HG02981 (cell line): ENCODE measurements around the gene FAM170B.

Source experiments
- ATAC-seq: cut with Tn5 transposase; IDR thresholded peaks from one replicate; pipeline ENCODE4 v1.9.1; 2021; ENCODE audit warnings: mild to moderate bottlenecking, moderate library complexity; ENCODE audit not compliant: unreplicated experiment

FAM170B gene

DNA sequence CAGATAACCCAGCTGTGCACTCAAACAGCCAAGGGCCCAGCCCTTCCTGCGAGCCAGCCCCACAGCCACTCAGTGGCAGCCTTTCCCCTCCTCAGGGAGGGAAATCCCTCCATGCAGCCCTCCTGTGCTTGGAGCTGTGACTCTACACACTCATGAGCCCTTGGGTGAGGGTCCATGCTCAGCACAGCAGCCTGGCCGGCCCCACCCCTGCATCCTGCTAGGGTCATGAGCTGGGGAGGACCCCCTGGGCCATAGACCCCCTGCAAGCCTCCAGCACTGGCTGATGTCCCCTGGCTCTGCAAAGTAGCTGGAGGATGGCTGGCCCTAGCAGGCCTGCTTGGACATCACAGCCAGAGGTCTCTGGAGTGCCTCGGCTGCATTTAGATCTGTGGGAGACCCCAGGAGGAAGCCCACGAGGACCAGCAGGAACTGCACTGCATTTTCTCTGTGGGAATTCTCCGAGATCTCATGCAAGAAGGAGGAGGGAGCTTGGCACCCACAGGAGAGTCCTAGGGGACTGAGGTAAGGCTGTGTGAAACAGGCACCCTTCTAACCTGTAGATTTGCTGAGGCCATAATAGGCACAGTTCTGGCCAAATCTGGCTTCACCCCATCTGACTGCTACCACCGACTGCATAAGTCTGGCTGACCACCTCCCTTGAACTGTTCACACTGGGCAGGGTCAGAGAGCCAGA is 37.0 kb upstream of the FAM170B start:
- ATAC-seq = no peak

DNA sequence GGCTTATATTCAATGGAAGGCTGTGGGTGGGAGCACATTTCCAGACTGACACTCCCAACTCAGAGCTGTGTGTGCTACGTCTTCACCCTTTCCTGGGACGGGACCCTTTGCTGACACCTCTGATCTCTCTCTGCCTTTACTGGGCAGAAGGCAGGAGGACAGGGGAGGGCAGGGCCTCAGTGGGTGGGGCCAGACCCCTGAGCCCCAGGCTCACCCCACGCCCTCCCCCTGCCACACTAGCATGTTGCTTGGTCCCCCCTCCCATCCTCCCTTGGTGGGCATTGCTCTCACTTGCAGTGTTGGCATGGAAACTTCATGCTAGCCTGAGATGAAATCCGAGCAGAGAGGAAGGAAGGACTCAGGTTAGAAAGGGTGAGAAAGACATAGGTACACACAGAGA is 36.0 kb upstream of the FAM170B start:
- no peak for ATAC-seq

DNA sequence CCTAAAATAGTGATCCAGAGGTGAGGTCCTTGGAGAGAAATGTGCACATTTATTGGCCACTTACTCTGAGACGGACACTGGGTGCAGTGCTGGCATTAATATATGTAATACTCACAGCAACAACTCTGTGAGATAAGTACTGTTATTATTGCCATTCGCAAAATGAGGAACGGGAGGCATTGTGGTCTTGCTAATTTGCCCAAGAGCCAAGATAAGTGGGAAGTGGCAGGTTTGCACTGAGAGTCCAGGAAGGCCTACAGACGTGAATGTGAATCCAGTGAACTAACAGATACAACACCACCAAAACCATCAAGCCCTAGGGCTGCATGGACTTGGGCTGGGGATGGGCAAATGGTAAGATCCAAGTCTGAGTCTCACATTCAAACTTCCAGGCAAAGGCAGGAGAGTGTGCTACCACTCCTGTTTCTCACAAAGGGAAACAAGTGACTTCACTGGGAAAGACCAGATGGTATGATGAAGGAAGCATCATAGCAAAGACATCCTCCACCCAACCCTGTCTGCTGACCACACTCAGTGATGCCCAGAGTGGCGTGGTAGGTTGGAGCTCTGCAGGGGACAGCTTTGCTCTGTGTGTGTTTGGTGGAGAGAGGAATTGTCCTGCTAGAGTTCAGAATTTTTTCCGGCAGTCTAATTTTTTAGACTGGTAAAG is 35.1 kb upstream of the FAM170B start:
- no peak for ATAC-seq

DNA sequence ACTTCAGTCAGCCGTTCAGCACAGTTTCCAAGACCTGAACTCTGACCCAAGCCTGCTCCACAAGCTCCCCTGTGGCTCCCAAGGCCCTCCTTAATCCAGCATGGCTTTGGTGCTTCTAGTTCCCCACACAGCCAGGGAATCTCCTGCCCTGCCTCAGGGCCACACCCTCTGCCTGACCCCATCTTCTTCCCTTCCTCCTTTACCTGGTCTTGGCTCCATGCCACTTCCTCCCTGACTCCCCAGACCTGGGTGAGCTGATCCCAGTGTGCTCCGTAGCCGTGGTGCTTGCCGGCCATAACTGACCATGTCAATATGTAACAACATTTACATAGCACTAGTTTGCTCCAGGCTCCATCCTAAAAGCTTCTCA is 34.3 kb upstream of the FAM170B start:
- no peak for ATAC-seq

DNA sequence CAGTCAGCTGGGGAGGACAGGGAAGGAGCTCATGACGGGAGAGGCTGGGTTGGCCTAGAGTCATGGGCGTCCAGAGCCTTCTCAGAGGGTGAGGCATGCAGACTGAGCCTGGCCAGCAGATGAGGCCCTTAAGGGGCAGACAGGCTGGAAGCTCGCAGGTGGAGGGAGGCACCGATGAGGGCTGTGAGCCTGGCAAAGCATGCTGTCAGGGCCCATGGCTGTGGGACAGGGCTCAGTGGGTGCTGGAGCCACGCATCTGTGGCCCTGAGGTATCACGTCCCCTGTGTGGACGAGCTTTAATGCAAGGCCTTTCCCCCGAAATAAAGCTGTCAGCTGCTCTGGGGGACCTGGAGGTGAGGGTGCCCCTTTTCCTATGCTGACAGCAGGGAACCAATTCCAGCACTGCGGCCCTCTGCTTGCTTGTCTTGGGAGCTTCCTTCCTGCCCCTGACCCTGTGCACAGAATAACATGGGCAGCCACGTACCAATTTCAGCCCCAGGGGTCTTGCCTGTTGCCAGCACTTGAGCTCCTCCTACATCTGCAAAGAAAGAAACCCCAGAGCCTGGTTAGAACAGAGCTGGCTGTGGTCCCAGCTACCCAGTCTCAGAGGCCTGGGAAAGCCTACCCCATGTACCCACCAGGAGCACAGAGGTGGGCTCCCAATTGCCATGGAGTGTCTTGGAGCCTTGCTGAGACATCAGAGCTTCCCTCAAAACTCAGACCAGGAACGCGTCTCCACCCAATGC is 33.8 kb upstream of the FAM170B start:
- ATAC-seq = no peak

DNA sequence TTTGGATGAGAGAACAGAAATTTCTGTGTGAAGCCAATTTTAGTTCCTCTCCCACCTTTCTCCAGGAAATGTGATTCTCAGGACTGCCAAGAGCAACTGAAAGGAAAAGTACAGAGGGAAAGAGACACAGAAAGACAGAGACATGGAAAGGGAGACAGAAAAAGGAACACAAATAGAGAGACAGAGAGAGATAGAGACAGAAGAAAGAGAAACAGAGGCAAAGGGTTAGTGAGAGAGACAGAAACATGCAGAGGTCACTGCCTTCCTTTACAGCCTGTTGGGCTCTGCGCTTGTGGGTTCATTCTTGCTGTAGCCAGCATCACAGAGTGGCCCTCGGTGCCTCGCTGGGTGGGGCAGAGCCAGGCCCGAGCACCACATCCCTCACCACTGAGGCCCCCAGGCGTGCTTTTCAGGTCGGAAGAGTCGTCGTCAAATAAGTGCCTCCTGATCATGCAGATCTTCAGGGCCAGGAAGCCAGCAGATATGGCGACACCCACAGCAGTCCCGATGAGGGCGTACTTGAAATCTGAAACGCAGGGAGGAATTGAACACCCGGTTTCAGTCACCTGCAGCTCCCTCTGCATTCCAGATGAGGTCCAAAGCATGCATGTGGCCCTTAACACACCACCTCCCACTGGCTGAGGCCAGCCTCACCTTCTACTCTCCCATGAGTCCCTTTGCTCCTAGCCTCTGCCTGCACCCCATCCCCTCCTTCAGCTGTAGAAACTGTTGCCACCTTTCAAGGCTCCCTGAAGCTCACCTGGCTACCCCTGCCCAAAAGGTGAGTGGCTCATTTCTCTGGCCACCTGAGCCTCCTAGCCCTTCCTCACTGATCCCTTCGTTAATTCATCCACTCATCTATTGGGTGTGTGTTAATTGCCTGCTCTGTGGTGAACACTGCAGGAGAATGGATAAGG is 32.9 kb upstream of the FAM170B start:
- ATAC-seq = no peak

DNA sequence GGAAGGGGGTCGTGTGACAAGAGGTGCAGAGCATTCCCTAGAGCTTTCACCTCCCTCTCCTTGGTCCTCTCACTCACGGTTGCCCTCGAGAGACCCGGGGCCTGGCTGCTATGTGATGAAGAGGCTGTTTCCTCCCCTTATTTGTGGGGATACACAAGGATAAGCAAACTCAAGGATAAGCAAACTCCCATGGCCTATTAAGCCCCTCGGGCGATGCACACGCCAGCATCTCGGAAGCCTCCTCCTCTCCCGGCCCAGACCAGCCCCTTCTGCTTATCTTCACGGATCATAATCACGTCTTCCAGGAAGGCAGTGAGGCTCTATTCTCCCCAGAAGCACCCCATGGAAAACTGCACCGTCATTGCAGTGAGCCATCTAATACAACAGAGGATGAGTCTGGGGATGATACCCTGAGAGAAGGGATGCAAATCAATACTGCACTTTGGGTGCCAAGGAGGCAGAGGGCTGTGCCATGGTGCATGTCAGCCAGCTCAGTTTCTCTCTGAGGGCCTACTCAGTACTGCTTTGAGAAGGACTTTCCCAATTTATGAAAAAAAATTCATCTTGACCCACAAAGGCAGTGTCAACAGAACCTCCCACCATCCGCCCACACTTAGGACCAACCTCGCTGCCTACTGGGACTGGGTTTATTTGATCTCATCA is 32.1 kb upstream of the FAM170B start:
- ATAC-seq = no peak

DNA sequence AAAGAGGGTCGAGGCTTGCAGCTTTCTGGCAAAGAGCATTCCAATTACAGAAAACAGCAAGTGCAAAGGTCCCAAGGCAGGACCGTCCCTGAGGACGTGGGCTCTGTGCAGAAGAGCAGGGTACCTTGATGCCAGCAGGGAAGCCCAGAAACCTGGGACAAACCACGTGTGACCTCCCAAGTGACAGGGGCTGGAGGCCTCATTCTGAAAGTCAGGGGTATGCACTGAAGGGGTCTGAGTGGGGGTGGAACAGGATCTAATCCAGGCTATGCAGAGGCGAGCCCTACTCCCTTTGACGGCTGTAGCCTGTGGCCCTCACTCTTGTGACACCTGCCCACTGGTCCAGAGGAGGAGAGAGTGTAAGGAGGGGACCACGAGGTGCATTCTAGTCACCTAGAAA is 31.4 kb upstream of the FAM170B start:
- ATAC-seq = no peak

DNA sequence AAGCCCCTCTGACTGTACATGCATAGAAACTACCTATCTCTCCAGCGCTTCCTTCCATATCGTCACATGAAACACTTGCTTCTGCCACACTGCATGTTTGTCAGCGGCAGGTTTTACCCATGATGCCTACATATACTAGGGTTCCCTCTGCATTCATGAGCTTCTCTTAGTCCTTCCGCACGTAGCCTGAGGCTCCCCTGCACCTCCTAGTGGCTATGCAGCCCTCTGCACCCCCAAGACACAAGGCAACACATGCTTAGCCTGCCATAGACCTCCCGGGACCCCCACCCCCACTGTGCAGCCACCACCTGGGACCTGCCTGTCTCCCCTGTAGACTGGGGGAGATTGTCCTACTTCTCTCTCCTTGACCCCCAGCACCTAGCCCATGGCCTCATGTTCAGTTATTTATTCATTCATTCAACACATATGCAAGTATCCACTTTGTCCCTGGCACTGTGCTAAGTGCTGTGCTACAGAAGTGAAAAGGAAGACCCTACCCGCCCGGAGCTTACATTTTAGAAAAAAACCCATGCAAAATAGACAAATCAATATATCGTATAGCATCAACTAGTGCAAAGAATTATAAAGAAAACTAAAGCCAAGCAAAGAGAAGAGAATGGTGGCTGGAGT is 30.9 kb upstream of the FAM170B start:
- peak; percentile 72 for ATAC-seq

DNA sequence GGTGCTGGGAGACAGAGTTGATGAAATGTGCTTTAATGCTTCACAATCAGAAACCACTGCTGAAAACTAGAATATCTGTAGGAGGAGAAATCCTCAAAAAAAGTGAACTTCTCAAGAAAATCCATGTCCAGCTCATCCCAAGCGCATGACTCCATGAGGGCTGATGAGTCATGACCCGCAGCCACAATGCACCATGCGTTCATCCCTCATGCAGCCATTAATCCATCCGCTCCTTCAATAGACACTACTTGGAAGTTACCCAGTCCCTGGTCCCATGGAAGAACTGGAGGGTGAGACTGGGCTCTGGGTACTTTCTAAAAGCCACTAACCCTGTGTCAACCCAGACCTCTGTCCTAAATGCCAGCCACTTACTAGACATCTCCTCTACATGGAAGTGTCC is 29.9 kb upstream of the FAM170B start:
- no peak for ATAC-seq

DNA sequence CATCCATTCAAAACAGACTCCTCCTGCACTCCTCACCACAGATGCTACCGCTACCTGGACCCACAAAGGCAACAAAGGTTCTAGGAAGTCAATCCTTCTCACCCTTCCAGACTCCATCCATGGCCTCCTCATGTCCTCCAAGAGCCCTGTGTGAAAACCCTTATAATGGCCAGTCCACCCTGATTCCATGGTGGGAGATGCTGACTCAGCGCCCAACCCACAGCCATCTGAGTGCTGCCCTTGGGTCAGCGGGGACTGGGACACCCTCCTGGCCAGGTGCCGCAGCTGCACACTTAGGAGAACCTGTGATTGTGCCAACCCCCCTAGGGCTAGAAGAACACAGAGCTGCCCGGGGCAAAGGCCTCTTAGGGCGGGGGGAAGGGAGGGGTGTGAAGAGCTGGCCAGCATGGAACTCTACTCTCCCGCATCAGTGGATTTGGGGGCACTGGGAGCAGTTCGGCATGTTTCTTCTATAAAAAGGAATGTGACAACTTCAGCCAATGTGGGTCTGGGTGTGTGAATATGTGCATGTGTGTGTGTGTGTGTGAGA is 29.0 kb upstream of the FAM170B start:
- ATAC-seq = no peak

DNA sequence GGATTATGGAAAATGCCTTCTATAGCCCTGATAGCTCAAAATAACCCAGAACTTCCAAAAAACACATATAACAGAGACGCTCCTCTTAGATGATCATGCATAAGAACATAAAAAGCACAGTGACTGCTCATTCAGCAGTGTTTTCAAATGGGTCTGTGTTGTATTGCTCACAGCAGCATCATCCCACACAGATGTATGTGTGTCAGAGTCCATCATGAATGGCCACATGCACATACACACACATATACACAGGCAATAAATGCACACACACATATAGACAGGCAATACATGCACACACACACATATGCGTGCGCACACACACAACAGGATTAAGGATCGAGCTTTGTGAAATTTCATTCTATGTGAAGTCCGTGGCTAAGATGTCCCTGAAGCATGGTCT is 28.2 kb upstream of the FAM170B start:
- ATAC-seq = no peak

DNA sequence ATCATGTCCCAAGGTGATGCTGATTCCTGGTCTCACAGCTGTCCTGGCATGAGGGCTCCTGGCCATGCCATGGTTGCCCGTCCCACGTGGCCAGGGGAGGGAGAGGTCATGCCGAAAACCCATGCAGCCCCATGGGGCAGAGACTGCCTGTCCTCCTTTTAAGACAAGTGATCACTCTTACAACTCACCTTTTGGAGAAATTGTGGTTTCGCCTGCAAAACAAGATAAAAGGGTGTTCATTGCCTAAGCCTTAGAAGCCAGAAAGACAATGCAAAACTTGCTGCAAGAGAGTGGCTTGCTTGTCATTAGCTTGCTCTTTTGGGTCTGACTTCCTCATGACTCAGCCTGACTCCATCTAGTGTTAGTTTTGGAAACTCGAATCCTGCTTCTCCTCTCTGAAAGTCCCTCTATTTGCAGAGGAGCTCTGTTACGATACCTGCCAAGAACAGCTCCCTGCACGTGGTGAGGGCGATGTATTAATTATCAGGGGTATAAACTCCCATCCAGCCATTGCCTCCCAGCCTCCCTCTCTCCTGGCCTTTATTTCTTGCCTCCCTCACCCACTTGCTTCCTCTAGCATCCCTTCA is 27.7 kb upstream of the FAM170B start:
- ATAC-seq = no peak

DNA sequence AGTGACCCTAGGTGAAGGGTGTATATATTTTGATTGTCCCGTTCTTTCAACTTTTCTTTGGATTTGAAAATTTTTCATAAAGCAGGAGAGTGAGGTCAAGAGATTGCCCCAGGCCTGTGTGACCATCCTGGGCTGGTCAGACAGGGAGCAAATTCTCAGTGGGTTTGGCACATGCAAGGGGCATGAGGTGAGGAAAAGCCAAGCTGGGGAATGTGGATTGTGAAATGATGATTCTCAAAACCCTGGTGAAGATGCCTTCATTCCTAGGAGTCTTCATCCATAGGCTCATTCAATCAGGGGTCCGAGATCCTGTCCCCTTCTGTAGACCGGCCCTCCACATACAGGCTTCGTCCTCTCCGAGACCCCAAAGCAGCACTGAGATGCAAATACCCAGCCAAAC is 27.0 kb upstream of the FAM170B start:
- ATAC-seq = no peak

DNA sequence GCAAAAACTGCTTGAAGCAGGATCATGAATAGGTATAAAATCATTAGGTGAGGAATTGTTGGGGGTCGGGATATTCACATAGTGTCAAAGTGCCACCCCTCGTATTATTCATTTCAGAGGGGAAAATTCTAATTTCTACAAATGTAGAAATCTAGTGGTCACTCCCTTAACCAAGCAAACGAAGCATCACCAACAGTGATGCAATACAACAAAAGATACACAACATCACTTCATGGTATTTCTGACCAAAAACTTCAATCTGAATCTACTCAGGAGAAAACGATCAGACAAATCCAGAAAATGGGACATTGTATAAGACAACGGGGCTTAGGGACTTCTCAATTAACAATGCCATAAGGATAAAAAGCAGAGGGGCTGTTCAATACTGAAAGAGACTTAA is 26.3 kb upstream of the FAM170B start:
- no peak for ATAC-seq

DNA sequence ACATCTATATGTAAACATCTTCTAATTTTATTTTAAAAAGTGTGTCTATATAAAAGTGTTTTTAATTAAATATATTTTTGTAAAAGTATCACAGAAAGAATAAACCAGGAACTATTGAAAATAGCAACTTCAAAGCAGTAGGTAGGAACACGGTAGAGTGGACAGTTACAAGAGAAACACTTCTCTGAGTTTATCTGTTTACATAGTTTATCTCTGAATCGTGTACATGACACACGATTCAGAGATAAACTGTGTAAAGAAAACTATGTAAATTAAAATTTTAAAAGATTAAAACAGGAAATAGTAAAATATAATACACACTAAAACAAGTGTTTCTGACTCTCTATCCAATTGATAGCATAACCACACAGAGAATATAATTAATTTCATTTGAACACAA is 25.1 kb upstream of the FAM170B start:
- ATAC-seq = no peak

DNA sequence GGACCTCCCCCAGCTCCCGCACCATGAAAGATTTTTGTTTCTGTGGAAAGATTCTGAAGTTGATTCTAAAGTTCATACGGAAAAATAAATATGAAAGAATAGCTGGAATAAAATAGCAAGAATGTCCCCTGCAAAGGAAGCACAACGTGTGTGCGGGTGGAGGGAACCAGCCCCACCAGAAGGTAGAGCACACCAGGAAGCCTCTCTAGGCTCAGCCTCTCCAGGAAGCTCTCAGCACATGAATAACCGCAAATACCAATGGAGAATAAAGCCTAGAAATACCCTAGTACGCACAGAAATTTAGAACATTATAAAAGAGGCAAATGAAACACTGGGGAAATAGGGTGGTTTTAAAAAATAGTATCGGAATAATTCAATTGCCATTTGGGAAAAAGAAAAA is 24.6 kb upstream of the FAM170B start:
- ATAC-seq = no peak

DNA sequence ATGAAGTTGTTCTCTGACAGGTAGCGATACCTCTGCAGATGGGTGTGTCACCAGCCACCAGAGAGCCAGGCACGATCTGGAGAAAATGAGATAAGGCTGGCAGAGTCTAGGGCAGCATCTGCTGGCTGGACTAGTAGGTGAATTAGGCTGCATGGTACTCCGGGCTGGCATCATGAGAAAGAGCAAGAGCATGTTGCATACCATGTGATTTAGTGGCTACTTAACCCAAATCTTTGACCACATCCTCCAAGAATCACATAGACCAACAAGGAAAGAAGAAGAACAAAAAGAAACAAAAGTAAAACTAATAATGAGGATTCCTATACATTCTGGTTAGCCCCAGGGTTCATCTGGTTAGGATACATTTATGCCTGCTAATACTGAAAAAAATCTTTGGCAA is 23.4 kb upstream of the FAM170B start:
- no peak for ATAC-seq

DNA sequence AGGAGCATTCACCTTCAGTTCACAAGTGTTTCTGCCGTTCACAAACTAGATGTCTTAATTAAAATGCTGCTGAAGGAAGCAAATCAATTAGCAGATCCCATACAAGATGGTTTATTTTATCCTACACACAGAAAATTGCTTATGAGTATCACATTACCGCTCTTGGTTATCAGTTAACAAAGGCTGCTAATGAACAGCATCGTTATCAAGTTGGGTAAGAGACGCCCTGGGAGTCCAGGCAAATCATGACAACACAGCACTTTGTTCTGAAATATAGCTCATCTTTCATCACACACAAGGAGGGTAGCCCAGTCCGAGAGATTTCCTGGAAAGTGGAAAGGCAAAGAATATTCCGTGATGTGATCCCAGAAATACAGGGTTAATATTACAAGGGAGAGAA is 20.8 kb upstream of the FAM170B start:
- no peak for ATAC-seq

DNA sequence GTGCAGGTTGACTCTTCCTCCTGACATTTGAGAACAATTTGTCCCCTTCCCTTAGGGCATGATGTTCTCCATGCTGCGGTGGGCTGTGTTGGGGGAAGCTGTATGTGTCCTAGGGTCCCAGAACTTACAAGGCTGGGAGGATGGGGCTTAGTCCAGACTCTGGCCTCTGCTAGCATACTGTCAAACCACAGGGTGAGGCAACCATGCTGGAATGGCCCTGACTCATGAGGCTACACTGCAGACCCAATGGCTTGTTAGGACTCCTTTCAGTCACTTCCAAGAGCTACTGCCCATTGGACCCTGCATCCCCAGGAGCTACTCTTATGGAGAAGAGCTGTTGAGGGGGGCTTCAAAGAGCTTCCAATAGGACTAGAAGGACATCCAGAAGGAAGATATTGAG is 20.1 kb upstream of the FAM170B start:
- no peak for ATAC-seq
